GM18498 (cell line): ENCODE measurements around the gene TOPORS.
"Not testable (repeated sequence)": the region's sequence is repeated elsewhere in the genome, so short reads cannot be mapped to it uniquely, and the experiment has no call there.

Source experiments
- ATAC-seq: cut with Tn5 transposase; IDR thresholded peaks from one replicate; pipeline ENCODE4 v1.9.1; 2021; ENCODE audit warnings: mild to moderate bottlenecking, moderate library complexity; ENCODE audit not compliant: unreplicated experiment

Gene TOPORS

GRCh38 chr9:32566770-32567169, 14.4 kb upstream of the TOPORS start:
- no peak for ATAC-seq

GRCh38 chr9:32565967-32566366, 13.6 kb upstream of the TOPORS start:
- no peak for ATAC-seq

- no peak for ATAC-seq
Measured at GRCh38 chr9:32558408-32558934, 6.1 kb upstream of the TOPORS start.

GRCh38 chr9:32554591-32554990, 2.2 kb upstream of the TOPORS start:
- no peak for ATAC-seq

GRCh38 chr9:32554107-32554506, 1.7 kb upstream of the TOPORS start:
- ATAC-seq = no peak

GRCh38 chr9:32551276-32552051, 922 bp downstream of the TOPORS start:
- ATAC-seq = peak; percentile 3

GRCh38 chr9:32550562-32551275, 1.7 kb downstream of the TOPORS start:
- peak; percentile 75 for ATAC-seq

- ATAC-seq = no peak
Measured at GRCh38 chr9:32550150-32550561, 2.2 kb downstream of the TOPORS start.

- ATAC-seq = not testable (repeated sequence)
Measured at GRCh38 chr9:32548213-32548612, 4.2 kb downstream of the TOPORS start.

- no peak for ATAC-seq
Measured at GRCh38 chr9:32545884-32546283, 6.5 kb downstream of the TOPORS start.

GRCh38 chr9:32543047-32543446, 9.3 kb downstream of the TOPORS start:
- ATAC-seq = no peak

GRCh38 chr9:32533816-32534215, 18.6 kb downstream of the TOPORS start:
- no peak for ATAC-seq

- no peak for ATAC-seq
Measured at GRCh38 chr9:32533336-32533735, 19.1 kb downstream of the TOPORS start.

GRCh38 chr9:32526707-32527048, 25.7 kb downstream of the TOPORS start:
- ATAC-seq = no peak

GRCh38 chr9:32526041-32526706, 26.2 kb downstream of the TOPORS start, which contains the start of gene RIGI:
RIGI (minus strand) TSS chr9:32526196; CDS start chr9:32526166, 30 bp downstream.
- peak; percentile 71 for ATAC-seq

- ATAC-seq = no peak
Measured at GRCh38 chr9:32525709-32526030, 26.7 kb downstream of the TOPORS start.

GRCh38 chr9:32524892-32525708, 27.3 kb downstream of the TOPORS start:
- ATAC-seq = peak; percentile 38

GRCh38 chr9:32524558-32524891, 27.9 kb downstream of the TOPORS start:
- not testable (repeated sequence) for ATAC-seq

GRCh38 chr9:32523910-32524309, 28.5 kb downstream of the TOPORS start:
- no peak for ATAC-seq

- ATAC-seq = no peak
Measured at GRCh38 chr9:32518276-32518675, 34.1 kb downstream of the TOPORS start.

- no peak for ATAC-seq
Measured at GRCh38 chr9:32516241-32516640, 36.1 kb downstream of the TOPORS start.
